Colonic mucosa (tissue), 4 donors: ENCODE data around the gene PLEKHN1. TPM values are rescaled to one million over a fixed set of nuclear protein-coding genes. Genes with fewer than 3 reads are reported as not detected.
"Not testable (repeated sequence)": the region's sequence is repeated elsewhere in the genome, so short reads cannot be mapped to it uniquely, and the experiment has no call there.

Experiments used
- DNase-seq: peaks from one replicate; pipeline ENCODE4 v3.0.0-alpha.2; 2020
- H3K27ac ChIP-seq: fragments of 200-600 bp; one replicate; pipeline ENCODE4 v1.8.0; 2021
- H3K27me3 ChIP-seq: fragments of 200-600 bp; one replicate; pipeline ENCODE4 v1.8.0; 2021
- H3K36me3 ChIP-seq: fragments of 200-600 bp; one replicate; pipeline ENCODE4 v1.8.0; 2021
- H3K4me1 ChIP-seq: fragments of 200-600 bp; one replicate; pipeline ENCODE4 v1.8.0; 2021; ENCODE audit warnings: mild to moderate bottlenecking
- H3K4me3 ChIP-seq: fragments of 200-600 bp; one replicate; pipeline ENCODE4 v1.8.0; 2021
- H3K9ac ChIP-seq, 2 donors: one replicate each; pipeline ENCODE4 v1.7.0; 2013; ENCODE audit warnings: control low read depth in 2 of 2, low read depth in 2 of 2, low read length in 2 of 2
- H3K9me3 ChIP-seq: fragments of 200-600 bp; one replicate; pipeline ENCODE4 v1.8.0; 2021
- CTCF ChIP-seq: fragments of 200-600 bp; IDR thresholded peaks from one replicate; pipeline ENCODE4 v1.8.0; 2022; ENCODE audit warnings: antibody characterized with exemption, mild to moderate bottlenecking
- intact Hi-C: fragments of 100-400 bp; cut with DNase I; formaldehyde crosslinking; loops from one replicate; pipeline ENCODE4 v1.14.1; 2022
- total RNA-seq, 2 donors: library from RNA; stranded (reverse); fragmentation: NEBNext Ultra II Directional in 1 of 2; extraction: Animal tissue kit (Norgen Biotek cat#: 25700) in 1 of 2; gene quantifications; one replicate each; pipeline ENCODE4 v1.2.1, GENCODE V29; 2021
- donor health status: healthy.
- donor health status: DM: no; HTN: no; CAD: no.
- donor health status: DM: no; HTN: no; CAD: no.

The PLEKHN1 gene
- total RNA-seq, 2 donors from 2014 or later: 0.61 to 0.64 TPM

DNA sequence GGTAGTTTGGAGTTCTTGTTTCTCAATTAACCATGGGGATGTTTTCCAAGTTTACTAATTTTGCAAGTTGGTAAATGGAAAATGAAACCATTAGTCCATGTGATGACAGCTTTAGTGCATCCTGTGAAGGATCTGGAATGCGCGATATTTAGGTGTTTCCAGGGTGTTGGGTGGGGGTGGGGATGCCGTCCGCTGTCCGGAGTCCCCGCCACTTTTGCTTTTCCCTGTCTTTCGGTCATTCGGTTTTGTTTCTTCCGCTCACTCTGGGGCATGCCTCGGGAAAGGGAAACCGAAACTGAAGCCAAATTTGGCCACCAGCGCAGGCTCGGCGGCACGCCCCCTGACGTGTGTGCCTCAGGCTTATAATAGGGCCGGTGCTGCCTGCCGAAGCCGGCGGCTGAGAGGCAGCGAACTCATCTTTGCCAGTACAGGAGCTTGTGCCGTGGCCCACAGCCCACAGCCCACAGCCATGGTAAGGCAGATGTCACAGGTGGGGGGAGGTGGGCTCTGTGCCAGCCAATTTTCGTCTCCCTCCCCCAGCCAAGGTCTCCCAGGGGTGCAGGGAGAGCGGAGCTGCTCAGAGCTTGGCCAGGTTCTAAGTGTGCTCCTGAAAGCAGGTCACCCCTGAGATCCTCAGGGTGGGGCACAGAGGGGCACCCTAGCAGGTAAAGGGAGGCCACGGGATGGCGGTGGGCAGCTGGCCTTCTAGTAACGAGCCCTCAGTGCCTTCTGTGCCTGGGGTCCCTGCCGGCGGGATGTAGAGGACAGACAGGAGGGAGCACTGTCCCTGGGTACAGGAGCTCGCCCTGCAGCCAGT lies 47.0 kb downstream of the PLEKHN1 start, which contains the start of gene ISG15:
Gene ISG15, plus strand, starts transcription at position 393 of the 817 bp plus-strand sequence. Its CDS starts 77 bp downstream, at position 470.
- peak; percentile 94 for DNase-seq
- H3K27ac ChIP-seq: peak within 1 kb of the TSS; percentile 84
- no peak for TF ChIP-seq CTCF
- intact Hi-C loops: no loop called here
- no peaks in the 10 kb centered on the region for H3K36me3 ChIP-seq
- peak within 1 kb of the TSS; percentile 46 for H3K4me3 ChIP-seq
- no peaks in the 10 kb centered on the region for H3K9me3 ChIP-seq
- H3K27me3 ChIP-seq: no peaks in the 10 kb centered on the region
- no peaks in the 10 kb centered on the region for H3K4me1 ChIP-seq
- peak within 1 kb of the TSS; percentile 77 to 80 for H3K9ac ChIP-seq

DNA sequence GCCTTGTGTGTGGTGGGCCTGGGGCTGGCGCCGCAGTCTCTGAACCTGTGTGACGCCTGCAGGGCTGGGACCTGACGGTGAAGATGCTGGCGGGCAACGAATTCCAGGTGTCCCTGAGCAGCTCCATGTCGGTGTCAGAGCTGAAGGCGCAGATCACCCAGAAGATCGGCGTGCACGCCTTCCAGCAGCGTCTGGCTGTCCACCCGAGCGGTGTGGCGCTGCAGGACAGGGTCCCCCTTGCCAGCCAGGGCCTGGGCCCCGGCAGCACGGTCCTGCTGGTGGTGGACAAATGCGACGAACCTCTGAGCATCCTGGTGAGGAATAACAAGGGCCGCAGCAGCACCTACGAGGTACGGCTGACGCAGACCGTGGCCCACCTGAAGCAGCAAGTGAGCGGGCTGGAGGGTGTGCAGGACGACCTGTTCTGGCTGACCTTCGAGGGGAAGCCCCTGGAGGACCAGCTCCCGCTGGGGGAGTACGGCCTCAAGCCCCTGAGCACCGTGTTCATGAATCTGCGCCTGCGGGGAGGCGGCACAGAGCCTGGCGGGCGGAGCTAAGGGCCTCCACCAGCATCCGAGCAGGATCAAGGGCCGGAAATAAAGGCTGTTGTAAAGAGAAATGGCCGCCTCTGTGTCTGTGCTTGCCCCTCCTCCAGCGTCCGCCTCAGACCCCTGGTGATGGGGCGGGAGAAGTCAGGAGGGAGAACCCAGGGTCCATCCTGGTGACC lies 47.8 kb downstream of the PLEKHN1 start:
- intact Hi-C loops: no loop called here

DNA sequence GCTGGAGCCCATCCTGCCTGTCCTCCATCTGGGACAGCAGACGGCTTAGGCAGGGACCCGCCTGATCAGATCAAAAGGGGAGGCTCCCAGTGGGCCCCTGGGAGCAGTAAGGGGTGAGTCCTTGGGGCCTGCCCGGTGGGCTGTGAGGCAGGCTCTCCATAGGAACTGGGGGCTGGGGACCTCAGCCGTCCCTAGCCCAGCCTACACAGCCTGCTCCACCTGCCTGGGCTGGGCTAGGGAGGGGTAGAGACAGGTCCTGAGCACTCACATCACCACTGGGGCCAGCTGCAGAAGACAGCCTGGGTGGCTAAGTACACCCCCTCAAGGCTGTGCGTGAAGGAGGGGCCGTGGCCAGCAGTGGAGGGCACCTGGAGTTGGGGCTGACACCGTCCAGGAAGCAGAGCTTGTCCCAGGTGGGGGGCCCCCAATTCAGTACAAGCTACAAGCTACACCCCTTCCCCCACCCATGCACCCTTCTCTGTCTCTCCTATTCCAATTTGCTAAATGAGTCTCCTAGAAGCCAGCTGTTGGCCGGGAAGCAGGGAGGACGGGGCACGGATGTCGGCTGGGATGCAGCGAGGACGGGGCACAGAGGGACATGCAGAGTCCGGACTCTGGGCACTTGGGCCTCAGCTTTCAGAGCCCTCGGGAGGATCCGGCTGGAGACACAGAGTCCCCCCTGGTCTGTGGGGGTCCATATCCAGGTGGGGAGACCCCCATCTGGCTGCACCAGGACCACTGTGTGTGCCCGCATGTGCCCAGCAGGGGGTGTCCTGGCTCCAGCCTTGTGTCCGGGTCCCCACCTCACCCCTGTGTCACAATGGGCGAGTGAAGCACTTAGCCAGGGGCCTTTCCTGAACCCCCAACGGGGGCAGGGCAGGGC lies 48.8 kb downstream of the PLEKHN1 start:
- Histone ChIP-seq H3K9me3 (no peaks in the 10 kb centered on the region), H3K27me3 (no peaks in the 10 kb centered on the region), H3K9ac (peak overlapping the region in 1 of 2 donors; percentile 80), H3K27ac (no peak overlapping the region), H3K4me3 (no peak overlapping the region), H3K36me3 (no peaks in the 10 kb centered on the region), H3K4me1 (no peaks in the 10 kb centered on the region)
- TF ChIP-seq CTCF: no peak
- intact Hi-C loops: no loop called here
- no peak for DNase-seq

More for the DNA sequence above, 47.8 kb downstream of the PLEKHN1 start:
- no peak for DNase-seq
- Histone ChIP-seq H3K27ac (peak overlapping the region; percentile 84), H3K4me1 (no peaks in the 10 kb centered on the region), H3K4me3 (peak overlapping the region; percentile 46), H3K9me3 (no peaks in the 10 kb centered on the region), H3K27me3 (no peaks in the 10 kb centered on the region), H3K36me3 (no peaks in the 10 kb centered on the region), H3K9ac (peak overlapping the region; percentile 77 to 80)
- TF ChIP-seq CTCF: no peak

GRCh38 chr1:1017397-1018320 lies 51.4 kb downstream of the PLEKHN1 start:
- H3K9ac ChIP-seq, H3K4me1 ChIP-seq, intact Hi-C loops: not testable (repeated sequence)

GRCh38 chr1:1018321-1018685 lies 52.0 kb downstream of the PLEKHN1 start:
- H3K9ac ChIP-seq, H3K4me3 ChIP-seq, H3K36me3 ChIP-seq, H3K9me3 ChIP-seq, intact Hi-C loops, H3K27me3 ChIP-seq, H3K4me1 ChIP-seq, H3K27ac ChIP-seq, DNase-seq: not testable (repeated sequence)

More at GRCh38 chr1:1017397-1018320, 51.4 kb downstream of the PLEKHN1 start:
- not testable (repeated sequence) for H3K27ac ChIP-seq, DNase-seq, H3K4me3 ChIP-seq, H3K9me3 ChIP-seq, H3K27me3 ChIP-seq, H3K36me3 ChIP-seq
